HG02798 (cell line): ENCODE results near the gene CYP26B1.
A peak's percentile ranks its signal among the peaks of the same experiment; 100 is the strongest.

Experiments
- ATAC-seq: cut with Tn5 transposase; IDR thresholded peaks from one replicate; pipeline ENCODE4 v1.9.1; 2021; ENCODE audit warnings: mild to moderate bottlenecking; ENCODE audit not compliant: unreplicated experiment, poor library complexity

CYP26B1 gene

GRCh38 chr2:72155737-72156136, 8.1 kb upstream of the CYP26B1 start:
- no peak for ATAC-seq

DNA sequence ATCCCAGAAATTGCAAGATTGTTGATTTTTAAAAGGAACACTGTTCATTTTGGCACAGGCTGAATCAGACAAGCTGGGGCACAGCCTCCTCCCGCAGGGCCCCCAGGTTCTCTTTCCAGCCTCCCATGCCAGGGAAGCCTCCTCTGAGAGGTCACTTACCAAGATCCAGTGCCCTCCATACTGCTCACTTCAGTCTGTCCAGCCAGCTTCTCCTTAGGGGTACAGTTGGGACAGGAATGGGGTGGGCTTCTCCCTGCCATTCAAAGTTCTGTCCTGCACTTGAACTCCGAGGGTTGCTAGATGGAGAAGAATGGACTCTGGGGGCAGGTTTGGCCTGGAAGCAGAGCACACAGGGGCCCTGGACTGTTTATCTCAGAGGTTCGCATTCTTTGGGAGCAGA, 7.5 kb upstream of the CYP26B1 start:
- ATAC-seq = no peak

DNA sequence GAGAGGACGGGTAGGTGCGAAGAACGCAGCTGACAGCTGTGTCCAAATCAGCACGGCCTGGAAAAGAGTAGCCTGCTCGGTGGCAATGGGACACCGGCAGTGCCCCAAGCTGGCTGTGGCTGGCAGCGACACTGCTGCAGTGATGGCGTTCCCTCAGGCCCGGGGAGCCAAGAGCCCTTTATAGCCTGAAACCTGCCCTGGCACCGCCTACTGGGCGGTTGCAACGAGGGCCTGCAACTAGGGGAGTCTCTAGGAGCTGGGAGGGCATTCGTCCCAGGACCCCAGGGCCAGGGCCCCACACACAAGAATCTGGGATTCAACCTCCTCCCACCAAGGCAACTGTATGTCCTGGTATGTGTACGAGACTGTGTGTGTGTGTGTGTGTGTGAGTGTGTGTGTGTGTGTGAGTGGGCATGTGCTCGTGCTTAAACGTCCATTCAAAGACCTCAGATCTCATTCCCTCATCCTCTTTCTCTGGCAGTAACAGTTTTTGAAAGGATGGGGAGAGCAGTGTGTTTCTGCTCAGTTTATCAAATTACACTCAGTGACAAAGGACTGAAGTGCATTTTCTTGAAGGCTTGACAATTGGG, 6.8 kb upstream of the CYP26B1 start:
- ATAC-seq = no peak

DNA sequence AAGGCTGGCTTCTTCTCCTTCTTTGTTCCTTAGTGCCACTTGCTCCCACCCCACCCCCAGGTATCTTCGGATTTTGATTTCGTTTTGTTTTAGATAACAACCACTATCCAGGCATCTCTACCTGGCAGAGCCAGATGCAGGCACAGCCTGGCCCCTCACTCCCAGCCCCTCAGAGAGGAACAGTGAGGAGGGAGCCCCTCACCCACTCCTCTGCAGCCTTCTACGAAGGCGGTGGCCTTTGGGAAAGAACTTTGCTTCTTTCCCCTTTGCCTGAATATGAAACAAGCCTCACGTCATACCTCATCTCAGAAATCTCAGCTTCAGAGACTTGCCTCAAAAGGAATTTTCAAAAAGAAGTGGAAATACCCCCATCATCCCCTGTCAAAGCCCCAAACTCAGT, 6.3 kb upstream of the CYP26B1 start:
- ATAC-seq = no peak

- ATAC-seq = no peak
Observed at GRCh38 chr2:72153026-72153791, 5.5 kb upstream of the CYP26B1 start.

DNA sequence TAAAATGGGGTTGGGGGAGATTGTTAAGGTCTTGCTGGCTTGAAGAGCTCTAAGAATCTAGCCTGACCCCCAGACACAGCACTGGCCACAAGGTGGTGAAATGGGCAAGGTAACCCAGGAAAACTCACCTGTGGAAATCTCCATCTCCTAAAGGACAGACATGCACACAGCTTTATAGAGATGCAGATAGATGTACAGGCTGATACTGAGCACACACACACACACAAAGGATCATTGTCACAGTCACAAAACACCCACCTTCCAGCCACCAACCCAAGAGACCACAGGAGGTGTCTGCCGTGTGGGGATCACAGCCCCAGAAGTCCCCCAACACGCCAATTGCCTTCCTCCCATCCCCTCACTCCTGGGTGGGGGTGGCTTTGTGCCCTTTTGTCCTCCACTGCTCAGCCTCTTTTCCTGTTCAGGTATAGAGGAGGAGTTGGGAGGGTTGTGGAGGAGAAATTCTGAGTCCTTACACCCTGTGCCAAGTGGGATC, 3.2 kb upstream of the CYP26B1 start:
- ATAC-seq = no peak

GRCh38 chr2:72150157-72150860, 2.6 kb upstream of the CYP26B1 start:
- ATAC-seq = peak; percentile 91

GRCh38 chr2:72149556-72150156, 2.0 kb upstream of the CYP26B1 start:
- no peak for ATAC-seq

GRCh38 chr2:72148837-72149555, 1.3 kb upstream of the CYP26B1 start:
- ATAC-seq = no peak

GRCh38 chr2:72148003-72148836, 558 bp upstream of the CYP26B1 start:
- ATAC-seq = no peak

DNA sequence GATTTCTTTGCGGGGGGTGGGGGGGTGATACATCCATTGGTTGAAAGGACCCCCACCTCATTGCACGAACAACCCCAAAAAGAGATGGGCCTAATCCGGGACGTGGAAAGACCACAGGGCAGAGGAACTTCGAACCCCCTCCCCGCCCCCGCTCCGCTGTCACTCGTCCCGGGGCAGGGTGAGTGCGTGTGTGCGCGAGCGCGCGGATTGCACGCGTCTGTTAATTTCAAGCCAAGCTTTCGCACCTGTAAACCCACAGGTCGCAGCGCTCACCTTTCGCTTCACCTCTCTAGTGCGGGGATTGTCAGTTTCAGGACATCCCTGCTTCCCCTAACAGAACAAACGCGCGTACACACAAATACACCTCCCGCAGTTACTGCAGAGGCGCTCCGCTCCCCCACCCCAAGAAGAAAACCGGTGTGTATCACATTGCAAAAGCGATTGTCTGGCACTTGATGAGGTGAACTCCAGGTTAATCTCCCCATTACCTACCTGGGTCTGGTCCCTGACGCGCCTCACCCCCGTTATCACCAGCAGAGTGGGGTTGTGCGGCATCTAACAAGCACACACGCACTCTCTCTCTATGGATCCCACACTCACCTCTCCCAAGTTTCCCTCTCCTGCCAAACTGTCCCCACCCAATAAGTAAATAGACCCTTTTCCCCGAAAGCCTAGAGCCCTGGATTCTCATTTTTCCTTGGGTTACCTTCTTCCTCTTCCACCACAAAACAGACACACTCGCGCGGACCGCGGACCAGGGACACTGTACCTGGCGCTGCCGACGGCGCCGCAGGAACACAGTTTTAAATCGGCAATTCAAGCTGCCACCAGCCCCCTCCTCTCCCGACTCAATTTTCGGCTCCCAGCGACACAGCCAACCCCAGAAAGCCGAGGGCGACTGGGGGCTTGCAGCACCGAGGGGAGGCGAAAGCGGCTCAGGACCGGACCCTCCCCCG, 1.0 kb downstream of the CYP26B1 start:
- no peak for ATAC-seq

DNA sequence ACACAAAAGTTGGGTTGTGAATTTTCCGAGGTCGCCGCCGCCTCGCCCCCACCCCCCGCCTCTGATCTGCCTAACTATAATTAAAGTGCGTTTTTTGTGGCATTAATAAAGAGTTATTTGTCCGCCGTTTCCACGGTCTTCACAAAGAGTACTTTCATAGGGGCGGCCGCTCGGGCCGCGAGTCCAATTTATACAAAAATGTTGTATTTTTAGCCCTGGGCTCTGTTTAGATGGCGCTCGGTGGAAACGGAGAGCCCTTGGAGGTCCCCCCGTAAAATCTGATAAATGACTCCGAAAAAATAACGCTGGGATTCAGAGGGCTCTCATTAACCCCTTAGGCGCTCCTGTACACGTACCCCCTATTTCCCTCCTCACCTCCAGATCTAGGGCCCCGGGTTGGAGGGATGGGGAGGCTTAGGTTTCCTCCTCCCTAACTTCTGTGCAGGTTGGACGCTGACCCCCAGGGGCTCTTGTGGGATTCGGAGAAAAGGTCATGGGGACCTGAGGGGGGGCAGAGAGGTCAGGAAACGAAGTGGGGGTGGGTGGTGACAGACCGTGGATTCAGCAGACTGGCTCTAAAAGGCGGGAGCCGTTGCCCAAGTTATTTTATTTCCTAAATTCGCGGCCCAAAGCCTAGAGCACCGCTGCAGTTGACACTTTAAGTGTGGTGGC, 1.9 kb downstream of the CYP26B1 start:
- no peak for ATAC-seq

DNA sequence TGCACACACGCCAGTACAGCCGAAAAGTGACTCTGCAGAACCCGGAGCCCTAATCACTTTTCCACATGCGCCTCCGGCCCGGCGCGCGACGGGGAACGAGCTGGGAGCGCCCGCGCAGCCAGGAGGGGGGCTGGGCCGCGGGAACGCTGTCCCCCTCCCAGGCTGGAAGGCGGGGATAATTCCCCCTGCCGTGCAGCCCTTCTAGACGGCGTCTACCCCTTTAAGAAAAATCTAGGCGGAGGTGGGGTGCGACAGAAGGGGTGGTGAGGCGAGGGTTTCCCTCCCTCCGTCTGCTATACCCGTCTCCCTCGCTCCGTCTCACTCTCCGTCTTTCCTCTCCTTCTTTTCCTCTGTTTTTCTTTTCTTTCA, 2.4 kb downstream of the CYP26B1 start:
- ATAC-seq = no peak

- no peak for ATAC-seq
Observed at GRCh38 chr2:72144632-72145288, 2.9 kb downstream of the CYP26B1 start.

DNA sequence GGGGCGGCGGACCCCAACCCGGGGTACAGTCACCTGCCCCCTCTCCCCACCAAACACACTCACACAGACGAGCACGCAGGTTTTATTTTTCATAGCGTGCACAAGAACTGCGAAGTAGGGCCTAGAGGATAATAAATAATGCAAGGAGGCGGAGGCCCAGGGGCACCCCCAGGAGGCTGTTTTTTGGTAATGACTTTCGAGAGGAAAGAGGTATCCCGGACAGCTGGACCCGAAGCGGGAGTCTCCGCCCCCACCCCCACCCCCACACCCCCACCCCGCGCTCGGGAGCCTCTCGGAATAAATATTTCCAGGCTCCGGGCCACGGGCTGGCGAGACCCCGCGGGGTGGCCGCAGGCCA, 3.4 kb downstream of the CYP26B1 start:
- no peak for ATAC-seq

DNA sequence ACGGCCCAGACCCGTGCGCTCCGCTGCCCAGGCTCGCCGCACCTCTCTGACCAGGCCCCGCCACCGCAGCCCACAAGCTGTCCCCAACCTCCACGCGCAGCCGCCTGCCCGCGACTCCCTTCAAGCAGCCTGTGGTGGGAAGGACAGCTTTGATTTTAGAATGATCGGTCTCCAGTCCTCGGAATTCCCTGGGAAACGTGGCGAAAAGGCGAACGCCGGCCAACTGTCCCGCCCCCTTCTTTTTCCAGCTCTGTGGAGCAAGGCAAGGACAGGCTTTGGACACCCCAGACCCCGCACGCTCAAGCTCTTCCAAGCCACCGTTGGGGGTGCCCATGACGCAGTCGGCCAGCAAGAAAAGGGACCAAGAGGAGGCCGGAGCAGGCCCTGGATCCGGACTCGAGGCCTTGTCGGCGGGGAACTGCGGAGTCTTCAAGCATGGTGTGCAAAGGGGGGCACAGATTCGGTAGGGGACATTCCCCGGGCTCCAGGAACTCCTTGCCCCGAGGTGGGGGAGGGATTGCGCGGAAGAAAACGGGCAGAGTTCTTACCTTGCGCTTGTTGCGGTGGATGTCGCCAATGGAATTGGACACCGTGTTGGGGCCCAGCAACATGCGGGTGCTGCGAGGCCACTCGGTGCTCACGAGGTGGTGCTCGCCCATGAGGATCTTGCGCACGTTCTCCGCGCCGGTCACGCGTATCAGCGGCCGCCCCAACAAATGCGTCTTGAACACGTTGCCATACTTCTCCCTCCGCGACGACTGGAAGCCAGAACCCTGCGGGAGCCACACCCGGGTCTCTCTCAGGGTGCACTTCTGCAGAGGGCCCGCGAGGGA, 4.0 kb downstream of the CYP26B1 start:
- ATAC-seq = no peak
